WERI-Rb-1 (cell line): ENCODE data around the gene CASZ1.

Source experiments
- DNase-seq: peaks from one replicate; pipeline ENCODE4 v3.0.0-alpha.2; 2020
- H3K27ac ChIP-seq: fragments of 250-450 bp; sonication (Bioruptor Pico); 2 replicates; pipeline ENCODE4 v1.5.1; 2020; ENCODE audit warnings: mild to moderate bottlenecking, moderate library complexity
- H3K27me3 ChIP-seq: fragments of 250-450 bp; sonication (Bioruptor Pico); 2 replicates; pipeline ENCODE4 v1.5.1; 2021; ENCODE audit warnings: mild to moderate bottlenecking, low read depth, moderate library complexity; ENCODE audit not compliant: insufficient read depth, severe bottlenecking
- H3K36me3 ChIP-seq: fragments of 250-450 bp; sonication (Bioruptor Pico); 2 replicates; pipeline ENCODE4 v1.5.1; 2020; ENCODE audit warnings: mild to moderate bottlenecking, moderate library complexity
- H3K4me3 ChIP-seq: 2 replicates; pipeline ENCODE4 v1.5.1; 2011; ENCODE audit warnings: low read depth, mild to moderate bottlenecking, control low read depth, low read length
- H3K9me3 ChIP-seq: fragments of 250-450 bp; sonication (Bioruptor Pico); 2 replicates; pipeline ENCODE4 v1.5.1; 2021; ENCODE audit warnings: mild to moderate bottlenecking, moderate library complexity; ENCODE audit not compliant: severe bottlenecking
- TF ChIP-seq, protein P1 (sequence below): IDR thresholded peaks from 2 replicates; pipeline ENCODE4 v1.5.1; 2011; ENCODE audit warnings: low read depth, mild to moderate bottlenecking, control low read depth, inconsistent platforms, low read length

The CASZ1 gene

DNA sequence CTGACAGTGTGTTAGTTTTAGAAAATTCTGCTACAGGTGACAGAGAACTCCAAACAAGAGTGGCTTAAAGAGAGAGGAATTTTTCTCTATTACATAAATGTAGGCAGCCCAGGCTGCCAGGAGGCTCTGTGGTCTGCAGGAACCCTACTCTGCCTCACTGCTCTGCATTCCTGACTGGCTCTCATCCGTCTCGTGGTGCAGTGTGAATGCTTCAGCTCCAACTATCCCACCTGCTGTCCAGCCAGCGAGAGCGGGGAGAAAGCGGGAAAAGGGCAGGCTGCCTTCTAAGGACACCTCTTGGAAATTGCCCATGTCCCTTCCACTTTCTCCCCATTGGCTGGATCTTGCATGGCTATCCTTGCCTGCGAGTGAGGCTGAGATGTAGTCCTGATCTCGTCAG lies 190.4 kb downstream of the CASZ1 start:
- Histone ChIP-seq H3K4me3 (no peak overlapping the region), H3K27ac (no peak overlapping the region), H3K36me3 (no peaks in the 10 kb centered on the region), H3K9me3 (no peaks in the 10 kb centered on the region), H3K27me3 (no peaks in the 10 kb centered on the region)
- DNase-seq: no peak
- TF ChIP-seq, protein P1, sequence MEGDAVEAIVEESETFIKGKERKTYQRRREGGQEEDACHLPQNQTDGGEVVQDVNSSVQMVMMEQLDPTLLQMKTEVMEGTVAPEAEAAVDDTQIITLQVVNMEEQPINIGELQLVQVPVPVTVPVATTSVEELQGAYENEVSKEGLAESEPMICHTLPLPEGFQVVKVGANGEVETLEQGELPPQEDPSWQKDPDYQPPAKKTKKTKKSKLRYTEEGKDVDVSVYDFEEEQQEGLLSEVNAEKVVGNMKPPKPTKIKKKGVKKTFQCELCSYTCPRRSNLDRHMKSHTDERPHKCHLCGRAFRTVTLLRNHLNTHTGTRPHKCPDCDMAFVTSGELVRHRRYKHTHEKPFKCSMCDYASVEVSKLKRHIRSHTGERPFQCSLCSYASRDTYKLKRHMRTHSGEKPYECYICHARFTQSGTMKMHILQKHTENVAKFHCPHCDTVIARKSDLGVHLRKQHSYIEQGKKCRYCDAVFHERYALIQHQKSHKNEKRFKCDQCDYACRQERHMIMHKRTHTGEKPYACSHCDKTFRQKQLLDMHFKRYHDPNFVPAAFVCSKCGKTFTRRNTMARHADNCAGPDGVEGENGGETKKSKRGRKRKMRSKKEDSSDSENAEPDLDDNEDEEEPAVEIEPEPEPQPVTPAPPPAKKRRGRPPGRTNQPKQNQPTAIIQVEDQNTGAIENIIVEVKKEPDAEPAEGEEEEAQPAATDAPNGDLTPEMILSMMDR: no peak

DNA sequence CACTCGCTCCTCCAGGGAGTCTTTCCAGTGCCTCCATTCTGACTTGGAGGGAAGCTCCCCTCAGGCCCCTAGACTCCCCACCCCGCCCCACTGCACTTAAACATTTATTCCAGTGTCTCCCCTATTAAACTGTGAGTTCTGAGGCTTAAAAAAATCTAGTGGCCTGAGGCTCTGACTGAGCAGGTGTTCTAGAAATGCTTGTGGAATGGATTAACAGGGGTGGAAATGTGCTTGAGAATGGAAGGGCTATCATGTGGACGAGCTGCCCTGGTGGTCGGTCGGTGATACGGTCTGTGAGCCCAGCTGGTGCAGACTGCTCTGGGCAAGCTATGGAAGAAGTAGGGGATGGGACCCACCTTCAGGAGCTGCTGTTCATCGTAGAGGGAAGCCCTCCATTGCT lies 191.5 kb downstream of the CASZ1 start:
- no peaks in the 10 kb centered on the region for H3K27me3 ChIP-seq
- no peaks in the 10 kb centered on the region for H3K9me3 ChIP-seq
- TF ChIP-seq, protein P1: no peak
- H3K27ac ChIP-seq: no peak overlapping the region
- H3K36me3 ChIP-seq: no peaks in the 10 kb centered on the region; the same call in 1 of the 2 replicates
- no peak for DNase-seq
- no peak overlapping the region for H3K4me3 ChIP-seq

DNA sequence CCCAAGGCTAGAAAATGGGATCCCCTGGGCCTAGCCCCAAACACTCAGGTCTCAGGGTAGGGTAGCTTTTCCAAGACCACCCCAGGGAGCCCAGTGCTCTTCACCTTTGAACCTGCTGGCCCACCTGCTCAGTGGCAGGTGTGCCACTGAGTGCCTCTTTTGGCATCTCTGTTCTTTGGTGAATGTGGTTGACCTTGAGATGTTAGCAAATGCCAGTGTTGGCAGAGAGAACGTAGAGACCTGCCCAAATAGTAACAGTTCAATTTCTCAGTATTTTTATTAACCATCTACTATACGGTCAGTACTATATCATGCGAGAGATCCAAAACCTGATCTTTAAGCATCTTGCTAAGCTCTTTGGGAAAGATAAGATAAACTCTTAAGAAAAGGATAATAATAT lies 193.5 kb downstream of the CASZ1 start:
- no peak for DNase-seq
- TF ChIP-seq, protein P1: no peak
- H3K36me3 ChIP-seq: peaks cover 3% of the 10 kb centered on the region; the same call in 1 of the 2 replicates
- H3K9me3 ChIP-seq: no peaks in the 10 kb centered on the region
- H3K4me3 ChIP-seq: no peak overlapping the region
- no peak overlapping the region for H3K27ac ChIP-seq
- H3K27me3 ChIP-seq: no peaks in the 10 kb centered on the region

DNA sequence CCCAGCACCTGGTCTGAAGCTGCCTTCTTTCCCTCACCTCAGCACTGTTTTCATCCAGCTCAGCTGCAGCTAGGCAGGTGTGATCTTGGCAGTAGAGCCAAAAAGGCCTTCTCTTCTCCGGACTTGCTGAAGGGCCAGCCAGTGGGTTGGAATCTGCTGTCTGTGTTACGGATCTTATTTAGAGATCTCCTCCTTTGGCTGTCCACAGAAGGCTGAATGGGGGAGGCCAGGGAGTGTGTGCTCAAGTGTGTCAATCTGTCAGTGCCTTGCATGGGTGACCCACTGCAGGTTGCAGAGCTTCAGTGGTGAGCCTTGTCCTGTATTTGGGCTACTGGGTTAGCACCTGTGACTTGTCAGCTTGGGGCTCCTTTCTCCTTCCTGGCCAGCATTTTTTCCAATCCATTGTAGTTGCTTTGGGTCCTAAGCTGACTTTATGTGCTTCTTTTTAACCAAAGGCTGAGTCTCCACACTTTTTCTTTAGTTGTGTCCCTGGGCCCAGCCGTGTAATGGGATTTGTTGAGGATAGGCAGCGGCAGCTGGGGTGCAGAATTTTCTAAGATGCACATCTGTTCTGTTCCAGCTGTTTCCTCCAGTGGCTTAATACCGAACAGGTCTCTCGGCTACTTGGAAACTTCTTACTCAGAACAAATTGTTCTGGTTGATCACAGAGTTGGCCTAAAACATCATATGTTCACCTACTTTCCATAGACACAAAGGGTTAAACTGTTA lies 194.9 kb downstream of the CASZ1 start:
- H3K36me3 ChIP-seq: peaks cover 3% of the 10 kb centered on the region; the same call in 1 of the 2 replicates
- H3K27me3 ChIP-seq: no peaks in the 10 kb centered on the region
- TF ChIP-seq, protein P1: no peak
- no peak overlapping the region for H3K4me3 ChIP-seq
- no peak overlapping the region for H3K27ac ChIP-seq
- H3K9me3 ChIP-seq: no peaks in the 10 kb centered on the region
- DNase-seq: no peak

DNA sequence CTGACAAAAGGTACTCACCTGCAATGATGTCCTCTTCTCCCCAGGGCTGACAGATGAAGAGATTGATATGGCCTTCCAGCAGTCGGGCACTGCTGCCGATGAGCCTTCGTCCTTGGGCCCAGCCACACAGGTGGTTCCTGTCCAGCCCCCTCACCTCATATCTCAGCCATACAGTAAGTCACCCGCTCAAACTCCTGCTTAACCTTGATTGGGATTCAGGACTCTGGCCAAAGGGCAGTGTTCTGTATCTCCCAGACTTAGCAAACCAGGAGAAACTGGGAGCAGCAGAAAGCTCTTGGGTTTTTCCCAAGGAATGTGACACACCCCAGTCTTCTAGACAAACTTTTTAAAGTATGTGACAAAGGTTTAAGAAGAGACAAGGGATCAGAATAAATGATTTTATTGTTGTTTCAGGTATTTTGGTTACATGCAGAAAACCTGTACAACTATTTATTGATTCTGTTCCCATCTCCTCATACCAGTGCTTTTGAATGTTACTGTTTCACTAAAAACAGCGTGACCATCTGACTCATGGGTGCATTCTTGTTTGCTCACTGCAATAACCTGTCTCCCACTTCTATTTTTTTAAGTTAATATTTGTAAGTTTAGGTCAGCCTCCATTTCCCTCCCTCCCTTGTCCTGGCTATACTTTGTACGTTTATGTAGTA lies 197.1 kb downstream of the CASZ1 start:
- Histone ChIP-seq H3K9me3 (no peaks in the 10 kb centered on the region), H3K27me3 (no peaks in the 10 kb centered on the region), H3K27ac (no peak overlapping the region), H3K36me3 (peaks cover 3% of the 10 kb centered on the region; the same call in 1 of the 2 replicates), H3K4me3 (no peak overlapping the region)
- DNase-seq: no peak
- TF ChIP-seq, protein P1: no peak
